Measurements from ENCODE around the gene UBA3. TPM values are rescaled to one million over a fixed set of nuclear protein-coding genes. Genes with fewer than 3 reads are reported as not detected.

The UBA3 gene
- total RNA-seq: 59.1 TPM

GRCh38 chr3:69080233-69080920 is at the start of gene UBA3:
Gene UBA3, minus strand, starts transcription at chr3:69080365. Its CDS starts 12 bp downstream, at chr3:69080353.
- peak; percentile 91 for DNase-seq (ENCODE audit: low spot score)

DNA sequence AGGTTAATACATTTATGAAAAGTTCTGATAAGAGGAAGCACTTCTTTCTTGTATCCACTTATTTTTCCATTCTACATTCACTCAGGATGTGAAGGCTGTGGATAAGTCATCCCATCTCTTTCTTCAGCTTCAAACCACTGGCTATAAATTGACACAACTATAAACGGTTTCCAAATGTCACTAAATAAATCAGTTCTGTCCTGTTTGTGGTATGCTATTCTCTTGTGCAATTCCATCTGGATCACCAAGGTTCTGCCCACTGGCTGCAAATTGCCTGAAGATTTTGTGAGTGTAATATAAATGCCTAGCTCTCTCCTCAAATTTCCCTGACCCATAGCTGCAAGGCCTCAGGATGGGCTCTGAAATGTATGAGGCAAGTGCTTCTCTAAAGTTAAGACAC is 49.4 kb upstream of the UBA3 start:
- no peak for DNase-seq (ENCODE audit: low spot score)

GRCh38 chr3:69128509-69128908 is 48.3 kb upstream of the UBA3 start:
- no peak for DNase-seq (ENCODE audit: low spot score)

DNA sequence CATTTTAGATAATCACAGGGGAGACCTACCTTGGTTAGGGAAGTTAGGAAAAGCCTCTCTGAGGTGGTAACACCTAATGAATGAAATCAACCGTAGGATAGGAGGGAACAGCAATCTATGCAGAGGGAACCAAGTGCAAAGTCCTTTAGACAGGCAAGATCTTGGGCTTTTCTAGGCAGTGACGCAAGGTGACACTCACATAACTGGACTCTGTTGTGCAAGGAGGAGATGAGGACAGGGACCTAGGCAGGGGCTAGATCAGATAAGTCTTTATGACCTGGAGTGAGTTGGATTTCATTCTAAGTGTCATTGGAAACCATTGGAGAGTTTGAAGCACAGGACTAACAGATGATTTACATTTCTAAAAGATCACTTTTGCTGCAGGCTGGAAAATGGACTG is 46.8 kb upstream of the UBA3 start:
- DNase-seq (ENCODE audit: low spot score): no peak

GRCh38 chr3:69126216-69126615 is 46.1 kb upstream of the UBA3 start:
- no peak for DNase-seq (ENCODE audit: low spot score)

DNA sequence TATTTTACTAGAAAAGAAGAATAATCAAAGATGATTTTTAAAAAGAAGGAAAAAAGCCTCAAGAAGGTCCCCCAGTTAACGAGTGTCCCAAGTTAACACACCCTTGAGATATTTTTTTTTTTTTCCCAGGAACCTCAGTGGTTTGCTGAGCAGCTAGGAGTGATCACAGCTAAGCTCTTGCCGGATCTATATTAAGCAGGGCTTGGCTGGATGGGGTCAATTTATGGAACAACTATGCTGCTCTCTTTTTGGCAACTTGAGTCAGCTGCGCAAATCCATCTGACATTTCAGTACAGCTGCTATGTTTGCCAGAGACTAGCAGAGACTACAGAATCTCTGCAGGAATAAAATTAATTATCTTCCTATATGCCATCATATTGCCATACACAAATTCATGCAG is 42.2 kb upstream of the UBA3 start, which contains the start of gene LMOD3:
TSS of gene LMOD3 (minus strand) at position 193 of the 400 bp plus-strand sequence. CDS start 209 bp downstream, outside the sequence.
- no peak for DNase-seq (ENCODE audit: low spot score)

DNA sequence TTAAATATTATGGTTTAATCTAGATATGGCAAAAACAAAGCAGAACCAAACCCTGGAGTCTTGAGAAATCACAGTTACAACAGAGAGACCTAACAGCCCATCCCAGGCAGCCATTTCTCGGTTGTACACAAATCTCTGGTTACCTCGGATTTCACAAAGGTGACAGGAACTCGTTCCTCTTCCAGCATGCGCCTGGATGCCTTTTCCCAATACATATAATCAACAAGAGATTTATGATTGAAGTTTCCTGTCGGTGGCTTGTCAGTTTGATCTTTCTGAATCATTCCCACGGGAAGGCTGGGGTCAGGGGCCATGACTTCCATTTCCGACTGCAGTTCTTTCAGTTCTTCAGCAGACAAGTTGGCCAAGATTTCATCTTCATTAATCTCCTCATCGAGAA is 41.8 kb upstream of the UBA3 start:
- no peak for DNase-seq (ENCODE audit: low spot score)

- no peak for DNase-seq (ENCODE audit: low spot score)
These were observed 41.3 kb upstream of the UBA3 start for GRCh38 chr3:69121513-69121912.

- DNase-seq (ENCODE audit: low spot score): peak; percentile 72
These were observed 40.8 kb upstream of the UBA3 start for GRCh38 chr3:69120879-69121464.

- no peak for DNase-seq (ENCODE audit: low spot score)
These were observed 39.5 kb upstream of the UBA3 start for GRCh38 chr3:69119681-69120080.

DNA sequence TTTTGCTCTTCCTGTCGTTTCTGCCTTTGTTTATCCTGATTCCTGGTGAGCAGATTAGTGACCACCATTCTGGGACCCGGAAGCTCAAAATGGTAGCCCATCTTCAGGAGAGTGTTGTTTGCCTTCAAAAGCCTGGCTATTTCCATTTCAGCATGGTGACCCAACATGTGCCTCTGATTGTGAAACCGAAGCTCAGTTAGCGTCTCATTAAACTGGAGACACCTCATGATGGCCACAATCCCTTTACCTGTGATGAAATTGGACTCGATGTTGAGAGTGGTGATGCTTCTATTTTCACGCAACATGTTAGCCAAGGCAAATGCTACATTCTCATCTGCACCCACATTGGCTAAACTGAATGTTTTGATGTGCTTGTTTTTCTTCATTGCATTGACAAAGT is 39.0 kb upstream of the UBA3 start:
- no peak for DNase-seq (ENCODE audit: low spot score)

DNA sequence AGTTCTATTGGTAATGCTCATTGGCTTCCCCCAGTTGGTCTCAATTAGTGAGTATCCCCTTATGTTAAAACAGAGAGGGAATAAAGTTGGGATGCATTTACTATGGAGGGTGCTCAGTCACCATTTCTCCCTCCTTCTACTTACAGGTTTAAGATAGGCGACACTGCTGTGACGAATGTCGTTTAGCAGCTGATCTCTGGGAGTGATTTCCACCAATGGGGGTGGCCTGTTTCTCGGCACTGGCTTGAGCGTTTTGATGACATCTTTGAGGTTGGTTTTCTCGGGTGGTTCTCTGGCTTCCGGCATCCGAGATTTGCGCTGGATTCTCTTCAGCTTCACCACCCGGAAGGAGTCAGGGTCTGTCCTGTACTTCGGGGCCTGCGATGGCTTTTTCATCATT is 38.4 kb upstream of the UBA3 start:
- DNase-seq (ENCODE audit: low spot score): no peak

DNA sequence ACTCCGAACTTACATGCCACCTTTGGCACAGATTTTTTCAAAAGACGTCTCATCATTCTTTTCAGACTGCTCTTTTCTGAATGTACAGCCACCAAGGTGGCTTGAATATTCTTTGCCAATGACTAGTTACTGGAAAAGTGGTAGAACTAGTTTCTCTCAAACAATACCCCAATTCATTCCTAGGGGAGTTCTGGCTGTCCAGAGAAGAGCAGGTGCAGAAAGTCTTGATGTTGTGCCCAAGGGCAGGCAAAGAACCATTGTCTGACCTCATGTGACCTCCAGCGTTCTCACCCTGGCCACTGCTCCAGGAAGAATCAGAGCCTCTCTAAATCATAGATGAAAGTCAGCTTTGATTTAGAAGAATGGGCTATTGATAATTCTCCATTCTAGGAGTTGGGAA is 36.7 kb upstream of the UBA3 start:
- peak; percentile 56 for DNase-seq (ENCODE audit: low spot score)

GRCh38 chr3:69116162-69116561 is 36.0 kb upstream of the UBA3 start:
- no peak for DNase-seq (ENCODE audit: low spot score)

GRCh38 chr3:69115731-69116130 is 35.6 kb upstream of the UBA3 start:
- DNase-seq (ENCODE audit: low spot score): no peak

DNA sequence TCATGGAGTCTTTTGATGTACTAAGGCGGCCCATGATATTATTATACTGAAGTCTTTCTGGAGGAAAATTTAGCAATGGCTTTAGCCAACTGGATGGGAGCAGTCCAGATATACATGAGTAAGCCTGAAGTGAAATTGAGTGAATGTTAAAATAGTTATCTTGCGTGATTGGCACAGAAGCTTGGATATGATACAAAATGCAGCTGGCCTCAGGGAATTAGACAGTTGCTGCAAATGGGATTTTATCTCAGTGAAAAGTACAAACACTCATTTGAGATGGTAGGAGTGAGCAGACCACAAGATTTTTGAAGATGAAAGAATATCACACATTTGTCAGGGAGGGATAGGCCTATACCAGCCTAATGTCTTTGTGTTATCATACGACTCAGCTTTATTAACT is 33.4 kb upstream of the UBA3 start:
- no peak for DNase-seq (ENCODE audit: low spot score)

GRCh38 chr3:69110941-69111546 is 30.9 kb upstream of the UBA3 start:
- DNase-seq (ENCODE audit: low spot score): no peak

DNA sequence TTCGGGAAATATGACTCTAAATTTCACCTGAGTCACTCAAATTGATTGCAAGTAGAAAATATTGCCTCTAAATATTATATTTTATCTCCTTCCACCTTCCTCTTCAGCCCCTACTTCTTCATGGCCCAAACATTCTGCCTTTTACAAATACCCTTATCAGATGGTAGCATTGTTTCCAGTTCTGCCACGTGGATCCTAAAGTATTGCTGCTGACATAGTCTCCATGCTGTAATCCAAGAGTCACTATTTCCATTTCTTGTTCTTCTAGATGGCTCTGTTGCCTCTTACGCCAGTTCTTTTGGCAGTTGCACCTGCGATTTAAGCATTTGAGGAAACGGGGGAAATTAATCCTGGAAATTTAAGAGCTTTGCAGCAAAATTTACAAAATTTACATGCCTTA is 28.6 kb upstream of the UBA3 start:
- no peak for DNase-seq (ENCODE audit: low spot score)

DNA sequence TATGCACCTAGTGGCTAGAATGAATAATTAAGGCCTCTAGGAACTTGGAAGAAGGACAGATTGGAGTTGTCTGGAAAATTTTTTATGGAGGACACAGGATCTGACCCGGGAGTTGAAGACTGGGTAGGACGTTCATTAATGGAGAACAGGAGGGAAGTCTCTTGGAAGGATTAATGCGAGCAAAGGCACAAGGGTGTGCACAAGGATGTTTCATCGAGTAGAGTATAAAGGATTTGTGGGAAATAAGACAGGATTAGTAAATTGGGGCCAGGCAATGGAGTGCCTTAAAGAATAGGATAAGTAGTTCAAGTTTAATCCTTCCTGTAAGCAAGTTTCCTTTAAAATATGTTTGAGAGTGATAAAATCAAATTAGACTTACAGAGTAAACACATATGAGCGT is 27.7 kb upstream of the UBA3 start:
- no peak for DNase-seq (ENCODE audit: low spot score)

- no peak for DNase-seq (ENCODE audit: low spot score)
These were observed 25.2 kb upstream of the UBA3 start for GRCh38 chr3:69105320-69105719.

- no peak for DNase-seq (ENCODE audit: low spot score)
These were observed 24.4 kb upstream of the UBA3 start for GRCh38 chr3:69104586-69104985.

GRCh38 chr3:69103123-69103522 is 23.0 kb upstream of the UBA3 start:
- DNase-seq (ENCODE audit: low spot score): no peak

- DNase-seq (ENCODE audit: low spot score): no peak
These were observed 22.2 kb upstream of the UBA3 start for GRCh38 chr3:69102384-69102783.
